Caco-2 (cell line): ENCODE measurements around the gene KYNU. TPM values are rescaled to one million over a fixed set of nuclear protein-coding genes. Genes with fewer than 3 reads are reported as not detected.

Experiments
- BruUV-seq: library from RNA; stranded (reverse); fragments of 400-500 nt; replicated peaks from 2 replicates; lab custom pipeline; 2021; lab: Mats Ljungman, UMichigan
- CTCF ChIA-PET: fragments of 300-600 bp; sonication (Branson Sonifier 250); formaldehyde crosslinking; loops from one replicate; lab custom pipeline; 2022; ENCODE audit warnings: antibody characterized with exemption; lab: Charles Lee
- POLR2A ChIA-PET: fragments of 300-600 bp; sonication (Branson Sonifier 250); formaldehyde crosslinking; loops from one replicate; lab custom pipeline; 2022; ENCODE audit warnings: antibody characterized with exemption; lab: Charles Lee
- DNase-seq, 2 experiments: peaks; one replicate each; pipeline versions ENCODE4 v3.0.0 to v3.0.0-alpha.2; 2020 to 2022
- H3K27me3 ChIP-seq: replicated peaks from 2 replicates; pipeline ENCODE4 v1.6.0; 2011; ENCODE audit warnings: low read length; ENCODE audit not compliant: control insufficient read depth, insufficient read depth
- H3K36me3 ChIP-seq: 2 replicates; pipeline ENCODE4 v1.5.1; 2011; ENCODE audit warnings: low read length; ENCODE audit not compliant: control insufficient read depth, insufficient read depth
- H3K4me1 ChIP-seq: fragments of 250-450 bp; sonication (Bioruptor Pico); 2 replicates; pipeline ENCODE4 v1.5.1; 2020; ENCODE audit warnings: mild to moderate bottlenecking
- H3K4me3 ChIP-seq: 2 replicates; pipeline ENCODE4 v1.5.1; 2011; ENCODE audit warnings: low read depth, mild to moderate bottlenecking, control low read depth, low read length
- H3K9me3 ChIP-seq: fragments of 250-450 bp; sonication (Bioruptor Pico); 2 replicates; pipeline ENCODE4 v1.5.1; 2020; ENCODE audit warnings: mild to moderate bottlenecking, moderate library complexity
- H3K27ac Mint-ChIP-seq: one replicate; pipeline ENCODE4 v1.8.0; 2022; ENCODE audit warnings: mixed read lengths; ENCODE audit not compliant: unreplicated experiment
- H3K27me3 Mint-ChIP-seq: one replicate; pipeline ENCODE4 v1.8.0; 2022; ENCODE audit warnings: mixed read lengths; ENCODE audit not compliant: insufficient read depth, unreplicated experiment
- H3K36me3 Mint-ChIP-seq: one replicate; pipeline ENCODE4 v1.8.0; 2022; ENCODE audit warnings: mild to moderate bottlenecking, mixed read lengths; ENCODE audit not compliant: insufficient read depth, unreplicated experiment
- H3K4me1 Mint-ChIP-seq: one replicate; pipeline ENCODE4 v1.8.0; 2022; ENCODE audit warnings: low read depth, mixed read lengths; ENCODE audit not compliant: unreplicated experiment
- H3K4me3 Mint-ChIP-seq: one replicate; pipeline ENCODE4 v1.8.0; 2022; ENCODE audit warnings: mild to moderate bottlenecking, moderate library complexity, mixed read lengths; ENCODE audit not compliant: unreplicated experiment
- H3K9me3 Mint-ChIP-seq: one replicate; pipeline ENCODE4 v1.8.0; 2022; ENCODE audit warnings: mixed read lengths; ENCODE audit not compliant: unreplicated experiment
- CTCF ChIP-seq, 2 experiments: fragments of 200-600 bp in 1 of 2; IDR thresholded peaks; 1 replicate in 1 of 2; 2 replicates in 1 of 2; pipeline versions ENCODE4 v1.5.1 to v1.8.0; 2011 to 2022; ENCODE audit warnings: antibody characterized with exemption in 1 of 2, control low read depth in 1 of 2, inconsistent platforms in 1 of 2, low read depth in 1 of 2, low read length in 1 of 2, mild to moderate bottlenecking in 1 of 2, moderate library complexity in 1 of 2; ENCODE audit not compliant: insufficient read depth in 1 of 2, severe bottlenecking in 1 of 2, unreplicated experiment in 1 of 2
- intact Hi-C: fragments of 100-400 bp; cut with micrococcal nuclease; formaldehyde crosslinking; loops from one replicate; pipeline ENCODE4 v1.10.0; 2022; ENCODE audit not compliant: unreplicated experiment
- total RNA-seq: library from RNA; stranded (reverse); gene quantifications from 2 replicates; pipeline ENCODE4 v1.2.3, GENCODE V29; 2022

Gene KYNU
- total RNA-seq, 1 experiment from 2014 or later = 4.3 TPM

- no TSS peak for BruUV-seq
- H3K36me3 Mint-ChIP-seq = no peaks in the 10 kb centered on the region
- no peak for DNase-seq
- intact Hi-C loops = no loop called here
- no peaks in the 10 kb centered on the region for H3K36me3 ChIP-seq
- no peak overlapping the region for H3K4me3 ChIP-seq
- H3K27ac Mint-ChIP-seq = no peak overlapping the region
- H3K4me1 ChIP-seq = no peaks in the 10 kb centered on the region
- H3K4me3 Mint-ChIP-seq = no peak overlapping the region
- no peaks in the 10 kb centered on the region for H3K4me1 Mint-ChIP-seq
- ChIA-PET POLR2A (no interaction called here), CTCF (no interaction called here)
- peaks cover 4% of the 10 kb centered on the region for H3K27me3 Mint-ChIP-seq
- no peaks in the 10 kb centered on the region for H3K27me3 ChIP-seq
- no peak for TF ChIP-seq CTCF (IDR thresholded peaks at IDR 0.05; ENCODE audit: insufficient read depth in 1 of 2, low read depth in 1 of 2, low read length in 1 of 2, severe bottlenecking in 1 of 2, unreplicated experiment in 1 of 2)
- no peaks in the 10 kb centered on the region for H3K9me3 ChIP-seq
- H3K9me3 Mint-ChIP-seq = no peaks in the 10 kb centered on the region
Measured at GRCh38 chr2:142997231-142997630, 119.8 kb downstream of the KYNU start.

GRCh38 chr2:143000599-143000998 is 123.1 kb downstream of the KYNU start:
- Histone ChIP-seq H3K27me3 (no peaks in the 10 kb centered on the region), H3K9me3 (no peaks in the 10 kb centered on the region), H3K4me3 (no peak overlapping the region), H3K4me1 (no peaks in the 10 kb centered on the region), H3K36me3 (no peaks in the 10 kb centered on the region)
- Mint-ChIP-seq H3K27me3 (peaks cover 4% of the 10 kb centered on the region), H3K9me3 (peaks cover 8% of the 10 kb centered on the region), H3K4me1 (no peaks in the 10 kb centered on the region), H3K4me3 (no peak overlapping the region), H3K36me3 (no peaks in the 10 kb centered on the region), H3K27ac (no peak overlapping the region)
- BruUV-seq = no TSS peak
- POLR2A ChIA-PET = no interaction called here
- intact Hi-C loops = no loop called here
- no peak for DNase-seq
- no peak for TF ChIP-seq CTCF (IDR thresholded peaks at IDR 0.05; ENCODE audit: insufficient read depth in 1 of 2, low read depth in 1 of 2, low read length in 1 of 2, severe bottlenecking in 1 of 2, unreplicated experiment in 1 of 2)
- CTCF ChIA-PET = no interaction called here

- H3K4me3 ChIP-seq = no peak overlapping the region
- H3K27me3 Mint-ChIP-seq = no peaks in the 10 kb centered on the region
- H3K36me3 ChIP-seq = no peaks in the 10 kb centered on the region
- intact Hi-C loops = no loop called here
- H3K4me1 ChIP-seq = no peaks in the 10 kb centered on the region
- no peaks in the 10 kb centered on the region for H3K27me3 ChIP-seq
- H3K9me3 ChIP-seq = no peaks in the 10 kb centered on the region
- no peak for DNase-seq
- H3K4me3 Mint-ChIP-seq = no peak overlapping the region
- H3K9me3 Mint-ChIP-seq = peaks cover 11% of the 10 kb centered on the region
- H3K27ac Mint-ChIP-seq = no peak overlapping the region
- ChIA-PET POLR2A (no interaction called here), CTCF (no interaction called here)
- no peaks in the 10 kb centered on the region for H3K4me1 Mint-ChIP-seq
- no peaks in the 10 kb centered on the region for H3K36me3 Mint-ChIP-seq
- no TSS peak for BruUV-seq
- no peak for TF ChIP-seq CTCF (IDR thresholded peaks at IDR 0.05; ENCODE audit: insufficient read depth in 1 of 2, low read depth in 1 of 2, low read length in 1 of 2, severe bottlenecking in 1 of 2, unreplicated experiment in 1 of 2)
Measured at GRCh38 chr2:143001501-143001900, 124.0 kb downstream of the KYNU start.
